ENCODE data around the gene VWA3B.
"Not testable (repeated sequence)": the region's sequence is repeated elsewhere in the genome, so short reads cannot be mapped to it uniquely, and the experiment has no call there.

Gene VWA3B

GRCh38 chr2:98130073-98130472 lies 43.1 kb downstream of the VWA3B start:
- not testable (repeated sequence) for DNase-seq (ENCODE audit: low read depth in 2 of 2)

- DNase-seq (ENCODE audit: low read depth in 2 of 2), result peak in 1 of 2 donors; percentile 29
Observed at GRCh38 chr2:98134172-98135005, 47.4 kb downstream of the VWA3B start.

GRCh38 chr2:98137196-98137595 lies 50.2 kb downstream of the VWA3B start:
- no peak for DNase-seq (ENCODE audit: low read depth in 2 of 2)

GRCh38 chr2:98138978-98139377 lies 52.0 kb downstream of the VWA3B start:
- DNase-seq (ENCODE audit: low read depth in 2 of 2), result not testable (repeated sequence)

GRCh38 chr2:98140210-98140609 lies 53.2 kb downstream of the VWA3B start:
- DNase-seq (ENCODE audit: low read depth in 2 of 2), result no peak

GRCh38 chr2:98142106-98142791 lies 55.3 kb downstream of the VWA3B start:
- DNase-seq (ENCODE audit: low read depth in 2 of 2), result no peak

- no peak for DNase-seq (ENCODE audit: low read depth in 2 of 2)
Observed at GRCh38 chr2:98145070-98145469, 58.1 kb downstream of the VWA3B start.

GRCh38 chr2:98147900-98148299 lies 60.9 kb downstream of the VWA3B start:
- not testable (repeated sequence) for DNase-seq (ENCODE audit: low read depth in 2 of 2)

- no peak for DNase-seq (ENCODE audit: low read depth in 2 of 2)
Observed at GRCh38 chr2:98148595-98149332, 61.8 kb downstream of the VWA3B start.

- no peak for DNase-seq (ENCODE audit: low read depth in 2 of 2)
Observed at GRCh38 chr2:98149333-98149697, 62.3 kb downstream of the VWA3B start.

- DNase-seq (ENCODE audit: low read depth in 2 of 2), result no peak
Observed at GRCh38 chr2:98153481-98153880, 66.5 kb downstream of the VWA3B start.

- DNase-seq (ENCODE audit: low read depth in 2 of 2), result no peak
Observed at GRCh38 chr2:98155291-98155690, 68.3 kb downstream of the VWA3B start.

GRCh38 chr2:98155716-98156115 lies 68.7 kb downstream of the VWA3B start:
- no peak for DNase-seq (ENCODE audit: low read depth in 2 of 2)

GRCh38 chr2:98156304-98156703 lies 69.3 kb downstream of the VWA3B start:
- DNase-seq (ENCODE audit: low read depth in 2 of 2), result no peak

- DNase-seq (ENCODE audit: low read depth in 2 of 2), result no peak
Observed at GRCh38 chr2:98157557-98157956, 70.6 kb downstream of the VWA3B start.

GRCh38 chr2:98158305-98158704 lies 71.3 kb downstream of the VWA3B start:
- no peak for DNase-seq (ENCODE audit: low read depth in 2 of 2)

GRCh38 chr2:98160554-98160953 lies 73.6 kb downstream of the VWA3B start:
- DNase-seq (ENCODE audit: low read depth in 2 of 2), result no peak

- no peak for DNase-seq (ENCODE audit: low read depth in 2 of 2)
Observed at GRCh38 chr2:98161186-98161585, 74.2 kb downstream of the VWA3B start.

- no peak for DNase-seq (ENCODE audit: low read depth in 2 of 2)
Observed at GRCh38 chr2:98164256-98164655, 77.3 kb downstream of the VWA3B start.

- no peak for DNase-seq (ENCODE audit: low read depth in 2 of 2)
Observed at GRCh38 chr2:98165516-98166071, 78.6 kb downstream of the VWA3B start.

- DNase-seq (ENCODE audit: low read depth in 2 of 2), result no peak
Observed at GRCh38 chr2:98167916-98168315, 80.9 kb downstream of the VWA3B start.

- DNase-seq (ENCODE audit: low read depth in 2 of 2), result no peak
Observed at GRCh38 chr2:98170076-98170475, 83.1 kb downstream of the VWA3B start.
